Effector CD8-positive, alpha-beta T cell (primary cell): ENCODE data around the gene SPTLC2.
"Not testable (repeated sequence)": the region's sequence is repeated elsewhere in the genome, so short reads cannot be mapped to it uniquely, and the experiment has no call there.

ENCODE experiments used
- DNase-seq: peaks from one replicate; lab custom pipeline; 2025; lab: John Stamatoyannopoulos, UW

Gene SPTLC2

DNA sequence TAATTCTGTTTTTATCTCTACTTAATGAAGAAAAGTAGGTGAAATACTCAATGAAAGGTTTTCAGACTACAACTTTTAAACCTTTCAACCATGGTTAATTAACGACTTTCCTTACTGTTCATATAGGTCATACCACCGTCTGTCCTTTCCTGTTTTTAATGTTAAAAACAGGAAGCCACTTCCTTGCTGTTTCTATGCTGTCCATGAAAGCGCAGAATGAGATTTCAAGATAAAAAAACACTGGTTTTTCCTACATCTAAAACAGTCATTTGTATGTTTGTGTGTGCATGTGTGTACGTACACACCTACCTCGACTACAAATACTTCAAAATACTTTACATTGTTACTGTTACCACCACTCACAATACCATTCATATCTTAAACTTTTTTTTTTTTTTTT lies 27.3 kb downstream of the SPTLC2 start:
- no peak for DNase-seq

DNA sequence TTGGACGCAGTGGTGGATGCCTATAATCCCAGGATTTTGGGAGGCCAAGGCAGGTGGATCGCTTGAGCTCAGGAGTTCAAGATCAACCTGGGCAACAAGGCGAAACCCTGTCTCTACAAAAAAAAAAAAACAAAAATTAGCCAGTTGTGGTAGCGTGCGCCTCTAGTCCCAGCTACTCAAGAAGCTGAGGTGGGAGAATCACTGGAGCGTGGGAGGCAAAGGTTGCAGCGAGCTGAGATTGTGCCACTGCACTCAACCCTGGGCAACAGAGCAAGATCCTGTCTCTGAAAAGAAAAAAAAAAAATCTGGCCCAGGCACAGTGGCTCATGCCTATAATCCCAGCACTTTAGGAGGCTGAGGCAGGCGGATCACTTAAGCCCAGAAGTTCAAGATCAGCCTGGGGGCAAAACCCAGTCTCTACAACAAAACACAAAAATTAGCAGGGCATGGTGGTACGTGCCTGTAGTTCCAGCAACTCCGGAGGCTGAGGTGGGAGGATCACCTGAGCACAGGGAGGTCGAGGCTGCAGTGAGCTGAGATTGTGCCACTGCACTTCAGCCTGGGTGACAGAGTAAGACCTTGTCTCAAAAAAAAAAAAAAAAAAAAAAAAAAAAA lies 27.9 kb downstream of the SPTLC2 start:
- not testable (repeated sequence) for DNase-seq

DNA sequence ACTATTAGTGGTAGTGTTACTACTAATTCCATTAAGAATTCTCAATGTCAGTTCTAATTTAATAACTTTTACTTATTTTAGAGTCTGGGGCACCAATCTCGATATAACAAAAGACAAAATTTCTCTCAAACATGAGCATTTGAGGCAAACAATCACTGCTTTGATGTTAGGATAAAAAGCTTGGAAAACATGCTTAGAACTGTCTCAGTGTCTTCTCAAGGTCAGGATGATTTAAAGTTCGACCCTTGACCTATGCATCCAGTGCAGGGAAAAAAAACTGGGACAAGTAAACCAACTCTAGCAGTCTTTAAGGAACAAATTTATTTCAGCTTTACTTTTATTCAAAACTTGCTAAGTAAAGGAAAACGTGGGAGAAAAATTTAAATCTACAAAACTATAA lies 31.1 kb downstream of the SPTLC2 start:
- no peak for DNase-seq

DNA sequence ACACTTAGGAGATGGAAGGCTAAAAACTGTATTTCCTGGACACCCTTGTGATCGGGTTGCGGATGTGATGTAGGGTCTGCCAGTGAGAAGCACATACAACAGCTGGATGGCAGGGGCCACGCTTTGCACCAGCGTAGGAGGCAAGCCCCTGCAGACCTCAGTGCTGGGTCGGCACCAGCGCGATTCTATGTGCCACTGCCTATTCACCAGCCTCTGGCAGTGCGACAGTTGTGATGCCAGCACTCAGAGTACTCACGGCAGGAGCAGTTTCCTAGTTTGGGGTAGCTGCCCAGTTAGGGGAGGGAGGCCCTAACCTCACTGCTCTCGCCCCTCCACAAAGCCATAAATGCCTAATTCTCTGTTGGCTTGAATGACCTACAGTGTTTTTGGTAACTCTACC lies 31.6 kb downstream of the SPTLC2 start:
- no peak for DNase-seq

DNA sequence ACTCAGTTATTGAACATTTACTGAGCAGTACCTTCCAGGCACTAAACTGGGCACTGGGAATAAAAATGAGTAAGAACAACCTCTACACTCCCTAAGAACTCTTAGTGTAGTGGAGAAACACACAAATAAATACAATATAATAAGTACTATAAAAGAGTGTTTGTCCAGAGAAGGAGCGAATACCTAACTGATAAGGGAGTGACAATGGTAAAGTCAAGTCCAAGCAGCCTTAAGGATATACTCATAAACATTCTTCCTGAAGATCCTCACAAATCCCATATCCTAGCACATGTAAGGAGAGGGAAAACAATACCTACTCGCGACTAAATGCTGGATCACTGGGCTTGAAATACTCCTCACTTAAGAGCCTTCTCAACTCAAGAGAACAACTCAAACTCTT lies 32.8 kb downstream of the SPTLC2 start:
- no peak for DNase-seq

DNA sequence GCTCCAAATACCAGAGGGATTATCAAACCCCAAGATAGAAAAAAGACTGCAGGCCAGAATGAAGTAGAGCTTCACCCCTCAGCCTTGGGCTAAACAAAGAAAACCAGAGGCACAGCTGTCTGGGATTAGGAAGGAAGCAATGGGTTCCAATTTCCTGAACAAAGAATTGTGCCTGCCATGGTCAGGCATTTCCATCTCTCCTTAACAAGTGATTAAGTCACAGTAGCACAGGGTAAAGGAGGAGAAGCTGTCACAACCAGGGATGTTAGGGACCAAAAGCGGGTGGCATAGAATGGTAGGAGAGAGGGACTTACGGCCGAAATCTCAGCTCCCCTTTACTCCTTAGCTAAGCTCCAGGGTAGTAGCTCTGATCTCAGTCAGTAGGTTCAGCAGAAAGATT lies 33.9 kb downstream of the SPTLC2 start:
- DNase-seq, result no peak

DNA sequence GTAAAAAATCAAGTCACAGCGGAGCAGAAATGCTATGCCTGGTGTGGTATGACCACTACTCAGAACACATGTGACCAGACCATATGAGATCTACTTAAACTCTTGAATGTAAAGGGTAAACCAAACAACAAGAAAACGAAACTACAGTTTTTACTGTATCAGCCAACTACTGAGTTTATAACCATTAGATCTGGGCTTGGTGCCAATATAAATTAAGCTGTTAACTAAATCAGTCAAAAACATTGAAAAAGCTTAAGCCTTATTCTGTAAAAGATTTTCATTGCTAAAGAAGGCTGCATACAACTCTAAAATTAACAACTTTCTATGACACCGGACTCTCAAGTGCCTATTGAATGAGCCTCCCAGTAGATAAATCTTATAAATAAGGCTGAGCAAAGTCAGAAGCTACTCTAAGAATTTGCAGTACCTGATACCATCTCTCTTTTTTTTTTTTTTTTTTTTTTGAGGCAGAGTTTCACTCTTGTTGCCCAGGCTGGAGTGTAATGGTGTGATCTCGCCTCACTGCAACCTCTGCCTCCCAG lies 35.4 kb downstream of the SPTLC2 start:
- no peak for DNase-seq

DNA sequence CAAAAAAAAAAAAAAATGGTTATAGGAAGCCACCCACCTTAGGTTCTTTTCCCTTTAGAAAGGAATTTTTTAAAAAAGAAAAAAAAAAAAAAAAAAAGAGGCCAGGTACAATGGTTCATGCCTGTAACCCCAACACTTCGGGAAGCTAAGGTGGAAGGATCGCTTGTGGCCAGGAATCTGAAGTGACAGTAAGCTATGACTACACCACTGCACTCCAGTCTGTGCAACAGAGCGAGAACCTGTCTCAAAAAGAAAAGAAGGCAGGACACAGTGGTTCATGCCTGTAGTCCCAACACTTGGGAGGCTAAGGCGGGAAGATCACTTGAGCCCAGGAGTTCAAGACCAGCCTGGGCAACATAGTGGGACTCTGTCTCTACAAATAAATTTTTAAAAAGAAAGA lies 36.0 kb downstream of the SPTLC2 start:
- no peak for DNase-seq

DNA sequence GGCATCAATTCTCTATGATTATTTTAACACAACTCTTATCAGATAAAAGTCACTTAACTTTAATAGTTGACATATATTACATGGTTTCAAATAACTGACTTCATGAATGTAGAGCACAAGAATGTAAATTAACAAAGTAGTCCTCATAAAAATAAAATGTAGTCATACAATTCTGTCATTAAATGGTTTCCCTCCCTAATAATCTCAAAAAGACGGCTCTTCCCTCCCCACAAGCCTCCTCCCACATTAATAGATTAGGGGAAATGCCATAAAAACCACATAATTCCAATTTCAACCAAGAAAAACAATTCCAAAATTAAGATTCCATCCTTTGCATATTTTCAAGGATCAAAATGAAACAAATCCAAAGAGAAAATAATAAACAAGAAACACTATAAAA lies 36.7 kb downstream of the SPTLC2 start:
- no peak for DNase-seq

DNA sequence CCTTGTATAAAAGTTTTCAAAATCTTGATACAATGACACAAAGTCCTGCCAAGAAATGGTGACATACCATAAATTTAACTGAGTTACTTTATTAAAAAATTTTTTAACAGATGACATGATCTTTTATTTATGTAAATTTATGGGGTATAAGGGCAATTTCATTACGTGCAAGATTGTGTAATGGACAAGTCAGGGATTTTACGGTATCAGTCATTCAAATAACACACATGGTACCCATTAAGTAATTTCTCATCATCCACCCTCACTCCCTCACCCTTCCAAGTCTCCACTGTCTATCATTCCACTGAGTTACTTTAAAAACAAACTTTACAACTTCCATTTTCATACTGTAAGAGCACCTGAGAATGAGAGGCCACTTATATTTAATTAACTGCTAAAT lies 37.4 kb downstream of the SPTLC2 start:
- DNase-seq, result no peak

DNA sequence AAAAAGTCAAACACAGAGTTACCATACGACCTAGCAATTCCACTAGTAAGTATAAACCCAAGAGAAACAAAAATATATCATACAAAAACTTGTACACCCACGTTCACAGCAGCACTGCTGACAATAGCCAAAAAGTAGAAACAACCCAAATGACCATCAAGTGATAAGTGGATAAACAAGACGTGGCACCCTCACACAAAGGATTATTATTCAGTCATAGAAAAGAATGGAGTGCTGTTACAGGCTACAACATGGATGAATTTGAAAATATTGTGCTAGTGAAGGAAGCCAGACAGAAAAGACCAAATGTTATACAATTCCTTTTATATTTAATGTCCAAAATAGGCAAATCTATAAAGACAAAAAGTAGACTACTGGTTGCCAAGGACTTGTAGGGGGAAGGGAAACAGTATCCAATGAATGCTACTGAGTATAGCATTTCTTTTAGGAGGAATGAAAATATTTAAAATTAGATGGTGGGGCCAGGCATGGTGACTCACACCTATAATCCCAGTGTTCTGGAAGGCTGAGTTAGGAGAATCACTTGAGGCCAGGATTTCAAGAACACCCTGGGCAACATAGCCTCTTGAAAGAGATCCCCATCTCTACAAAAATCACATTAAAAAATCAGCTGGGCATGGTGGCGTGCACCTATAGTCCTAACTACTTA lies 41.9 kb downstream of the SPTLC2 start:
- DNase-seq, result no peak

DNA sequence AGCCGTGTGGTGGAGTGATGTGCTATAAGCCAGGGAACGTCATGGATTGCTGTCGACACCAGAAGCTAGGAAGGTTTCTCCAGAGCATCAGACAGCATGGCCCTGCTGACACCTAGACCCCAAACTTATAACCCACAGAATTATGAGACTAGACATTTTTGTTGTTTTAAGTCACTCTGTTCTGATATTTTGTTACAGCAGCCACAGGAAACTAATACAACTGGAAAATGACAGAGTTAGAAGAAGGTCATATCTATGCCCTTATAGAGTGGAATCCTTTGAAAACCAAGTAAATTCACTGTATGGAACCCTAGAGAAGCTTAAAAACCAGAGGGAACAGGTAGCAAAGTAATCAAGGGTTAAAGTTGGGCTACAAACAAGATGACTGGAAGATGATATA lies 42.5 kb downstream of the SPTLC2 start:
- no peak for DNase-seq

DNA sequence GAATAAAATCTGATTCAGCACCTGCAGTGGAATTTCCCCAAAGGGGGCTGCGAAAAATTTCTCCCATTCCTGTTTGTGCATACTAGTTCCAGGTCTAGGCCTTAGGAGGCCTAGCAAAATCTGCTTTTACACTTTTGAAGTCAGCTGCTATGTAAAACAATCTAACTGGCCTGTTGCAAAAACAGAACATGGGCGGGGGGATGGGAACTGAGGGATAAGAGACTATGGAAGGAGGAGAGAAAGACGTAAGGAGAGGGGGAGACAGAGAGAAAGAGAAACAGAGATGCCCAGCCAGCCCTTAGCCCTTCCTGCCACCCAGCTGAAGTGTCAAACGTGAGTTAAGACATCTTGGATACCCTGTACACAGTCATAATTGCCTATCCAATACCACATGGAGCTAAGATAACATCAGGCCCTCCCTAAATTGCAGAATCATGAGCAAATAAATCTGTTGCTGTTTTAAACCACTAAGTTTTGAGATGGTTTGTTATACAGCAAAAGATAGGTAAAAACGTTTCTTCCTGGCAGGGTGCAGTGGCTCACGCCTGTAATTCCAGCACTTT lies 45.6 kb downstream of the SPTLC2 start:
- DNase-seq, result no peak

DNA sequence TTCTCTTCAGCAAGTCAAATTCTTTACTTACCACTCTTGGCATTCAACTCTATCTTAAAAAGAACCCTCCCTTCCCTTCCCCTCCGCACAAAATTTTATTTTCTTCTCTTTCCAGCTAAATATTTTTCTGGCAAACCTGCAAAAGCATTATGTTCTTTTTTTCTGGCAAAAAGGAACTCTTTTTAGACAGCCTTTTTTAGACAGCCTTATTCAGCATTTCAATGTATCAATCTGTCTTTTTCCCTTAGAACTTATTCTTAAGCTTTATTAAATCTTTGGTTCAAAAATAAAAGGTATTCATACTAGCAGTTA lies 50.5 kb downstream of the SPTLC2 start:
- DNase-seq, result no peak

DNA sequence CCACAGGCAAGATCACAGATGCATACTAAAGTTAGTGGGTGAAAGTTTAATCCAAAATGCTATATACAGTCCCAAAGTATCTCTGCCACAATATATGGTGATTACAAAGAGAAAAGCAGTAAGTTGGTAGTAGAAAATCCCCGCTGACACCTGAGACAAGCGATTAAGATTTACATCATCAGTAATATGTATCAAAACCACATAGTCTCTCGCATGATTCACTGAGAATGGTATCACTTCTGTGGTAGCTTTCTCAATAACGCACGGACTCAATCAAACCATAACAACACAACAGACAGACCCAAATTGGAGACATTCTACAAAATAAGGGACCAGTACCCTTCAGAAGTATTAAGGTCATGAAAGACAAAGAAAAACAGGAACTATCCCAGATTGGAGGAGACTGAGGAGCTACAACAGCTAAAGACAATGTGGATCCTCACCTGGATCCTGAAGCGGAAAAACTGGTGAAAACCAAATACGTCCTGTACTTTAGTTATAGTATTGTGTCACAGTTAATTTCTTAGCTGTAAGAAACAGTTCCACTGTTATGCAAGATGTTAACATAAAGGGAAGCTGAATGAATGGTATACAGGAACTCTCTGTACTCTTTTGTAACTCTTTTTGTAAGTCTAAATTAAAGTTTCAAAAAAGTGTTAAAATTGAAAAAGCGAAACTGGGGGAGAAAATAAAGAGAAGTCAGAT lies 51.0 kb downstream of the SPTLC2 start:
- no peak for DNase-seq

DNA sequence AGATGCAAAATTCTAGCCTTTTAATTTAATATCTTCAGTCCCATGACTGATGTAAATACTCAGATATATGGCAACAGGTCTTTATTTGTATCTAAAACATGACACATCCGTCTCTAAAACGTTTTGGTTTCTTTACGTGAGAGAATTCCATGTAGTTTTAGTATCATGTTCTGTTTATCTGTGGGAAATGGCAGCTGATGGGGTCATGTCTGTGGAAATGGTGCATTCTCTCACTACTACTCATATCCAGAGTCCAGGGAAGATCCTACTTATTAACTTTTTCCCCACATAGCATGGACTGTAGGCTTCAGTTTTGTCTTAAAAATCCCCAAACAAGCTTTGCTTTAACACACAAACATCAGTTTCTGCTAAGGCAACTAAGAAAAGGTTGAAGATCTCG lies 53.8 kb downstream of the SPTLC2 start:
- no peak for DNase-seq

DNA sequence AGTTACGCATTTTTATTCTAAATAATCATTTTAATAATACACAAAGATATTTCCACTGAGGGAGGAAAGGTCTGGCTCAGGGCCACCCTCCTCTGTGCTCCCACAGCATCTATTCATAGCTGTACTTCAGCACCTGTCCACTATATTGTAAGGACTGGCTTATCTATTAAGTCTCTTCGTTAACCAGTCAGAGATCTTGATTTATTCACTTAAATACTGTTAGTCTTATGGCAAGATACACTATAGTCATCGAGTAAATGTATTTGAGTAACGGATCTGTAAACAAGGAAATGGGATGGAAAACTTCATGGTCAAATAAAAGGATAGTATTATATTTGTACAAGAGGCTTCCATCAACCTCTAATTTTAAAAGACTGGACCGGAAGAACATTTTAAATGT lies 54.6 kb downstream of the SPTLC2 start:
- DNase-seq, result no peak

DNA sequence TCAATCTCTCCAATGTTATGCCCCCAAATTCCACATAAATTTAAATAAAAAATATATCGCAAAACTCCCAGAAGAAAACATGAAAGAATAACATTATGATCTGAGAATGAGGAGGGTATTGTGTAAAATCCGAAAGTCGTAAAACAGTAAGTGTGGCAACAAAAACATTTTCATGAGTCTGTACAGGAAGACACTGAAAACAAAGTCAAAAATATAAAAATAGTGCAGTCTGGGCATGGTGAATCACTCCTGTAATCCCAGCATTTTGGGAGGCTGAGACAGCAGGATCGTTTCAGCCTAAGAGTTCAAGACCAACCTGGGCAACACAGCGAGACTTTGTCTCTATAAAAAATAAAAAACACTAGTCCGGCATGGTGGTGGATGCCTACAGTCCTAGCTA lies 57.1 kb downstream of the SPTLC2 start:
- no peak for DNase-seq

DNA sequence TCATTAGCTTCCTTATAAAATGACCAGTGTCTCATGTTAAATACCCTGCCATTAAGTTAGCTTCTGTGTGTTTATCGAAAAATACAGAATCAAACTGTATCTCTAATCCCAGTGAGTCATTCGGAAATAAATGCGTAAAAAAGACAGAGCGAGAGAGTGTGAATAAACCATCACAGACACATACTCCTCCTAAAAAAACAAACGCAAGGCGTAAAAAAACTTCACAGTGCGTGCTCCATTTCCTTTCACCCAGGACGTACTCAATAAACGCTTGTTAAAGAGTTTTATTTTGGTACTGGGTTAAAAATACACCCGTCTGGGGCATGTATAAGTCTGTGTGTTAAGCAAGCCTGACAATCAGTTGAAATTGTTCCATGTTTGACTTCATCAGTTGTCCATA lies 59.0 kb downstream of the SPTLC2 start:
- no peak for DNase-seq

DNA sequence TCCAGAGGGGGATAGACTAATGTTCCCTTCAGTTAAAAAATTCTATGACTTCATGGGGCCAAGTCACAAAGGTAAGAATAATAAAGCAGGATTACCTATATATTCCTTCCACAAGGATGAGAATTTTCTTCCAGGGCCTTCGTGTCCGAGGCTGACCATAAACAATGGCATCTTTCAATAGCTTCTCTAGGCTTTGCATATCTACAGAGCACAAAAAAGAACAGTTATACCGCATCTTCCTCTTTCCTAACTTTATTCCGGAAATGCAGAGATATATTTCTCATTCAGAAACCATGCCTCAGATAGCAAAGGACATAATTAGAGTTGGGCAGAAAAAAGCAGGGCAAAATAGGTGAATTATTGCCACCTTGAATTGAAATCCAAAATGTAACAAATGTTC lies 59.5 kb downstream of the SPTLC2 start:
- DNase-seq, result no peak

DNA sequence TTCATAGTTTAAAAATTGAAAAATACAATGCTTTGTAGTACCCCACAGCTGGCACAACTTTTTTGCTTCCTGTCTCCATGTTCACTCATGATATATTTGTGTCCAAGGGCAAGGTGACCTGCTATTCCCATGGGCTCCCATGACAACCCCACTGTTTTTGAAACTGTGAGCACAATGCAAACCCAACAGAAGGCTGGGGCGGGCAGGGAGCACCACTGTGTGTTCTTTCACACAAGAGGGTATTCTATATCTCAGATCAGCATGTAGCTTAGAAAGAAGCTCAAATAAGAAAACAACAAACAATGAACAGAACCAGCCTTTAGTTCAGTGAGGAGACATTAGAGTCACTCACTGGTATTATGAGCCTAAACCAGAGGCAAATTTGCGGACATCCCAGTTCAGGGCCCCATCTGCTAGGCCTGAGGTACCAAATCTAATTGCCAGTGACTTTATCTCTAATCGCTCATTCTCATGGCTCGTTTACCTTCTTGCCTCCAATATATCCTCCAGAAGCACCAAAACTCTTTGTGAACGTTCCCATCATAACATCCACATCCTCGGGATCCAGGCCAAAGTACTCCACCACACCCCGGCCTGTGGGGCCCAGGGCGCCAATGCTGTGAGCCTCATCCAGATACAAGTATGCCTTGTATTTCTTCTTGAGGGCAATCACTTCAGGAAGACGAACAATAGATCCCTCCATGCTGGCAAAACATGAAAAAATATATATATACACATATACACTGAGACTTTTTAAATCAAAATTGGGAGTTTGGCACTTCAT lies 61.4 kb downstream of the SPTLC2 start:
- DNase-seq, result no peak

DNA sequence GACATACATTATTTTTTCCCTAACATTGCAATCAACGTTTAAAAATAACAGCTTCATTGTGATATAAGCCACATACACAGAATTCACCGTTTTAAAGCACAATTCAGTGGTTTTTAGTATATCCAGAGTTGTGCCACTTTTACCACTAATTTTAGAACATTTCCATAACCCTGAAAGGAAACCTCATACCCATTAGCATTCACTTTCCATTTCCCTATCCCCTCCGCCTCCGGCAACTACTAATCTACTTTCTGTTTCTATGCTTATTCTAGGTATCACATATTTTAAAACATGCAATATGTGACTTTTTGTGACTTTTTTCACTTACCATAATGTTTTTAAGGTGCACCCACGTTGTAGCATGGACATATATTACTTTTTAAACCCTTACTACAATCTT lies 62.2 kb downstream of the SPTLC2 start:
- no peak for DNase-seq
